K562 (cell line): ENCODE data around the gene VGLL4. TPM values are rescaled to one million over a fixed set of nuclear protein-coding genes. Genes with fewer than 3 reads are reported as not detected.
A peak's percentile ranks its signal among the peaks of the same experiment; 100 is the strongest.

Experiments used
- CBX3 ChIP-seq, 2 experiments: IDR thresholded peaks; 1 replicate in 1 of 2; 2 replicates in 1 of 2; pipeline ENCODE4 v1.6.1; 2012; ENCODE audit warnings: inconsistent platforms in 2 of 2, low read length in 2 of 2, borderline replicate concordance in 1 of 2, control low read depth in 1 of 2
- CBX8 ChIP-seq: fragments of 200-600 bp; sonication (generic); IDR thresholded peaks from 2 replicates; pipeline ENCODE4 v1.6.1; 2012; ENCODE audit warnings: borderline replicate concordance, mixed run types, low read depth, mild to moderate bottlenecking, moderate library complexity, mixed read lengths, low read length, control low read depth, inconsistent platforms; ENCODE audit not compliant: poor library complexity, severe bottlenecking; ENCODE audit errors: extremely low read depth
- KAT7 ChIP-seq: sonication (generic); formaldehyde crosslinking; IDR thresholded peaks from 2 replicates; pipeline ENCODE4 v1.8.0; 2022; ENCODE audit warnings: missing genetic modification reagents, mild to moderate bottlenecking, borderline replicate concordance
- LCOR ChIP-seq: sonication (generic); formaldehyde crosslinking; IDR thresholded peaks from 2 replicates; pipeline ENCODE4 v1.8.0; 2022; ENCODE audit warnings: mild to moderate bottlenecking, missing genetic modification reagents
- MEF2A ChIP-seq: IDR thresholded peaks from 2 replicates; pipeline ENCODE4 v1.6.1; 2011; ENCODE audit warnings: low read depth, mild to moderate bottlenecking, low read length, moderate library complexity; ENCODE audit not compliant: control insufficient read depth
- RUNX1 ChIP-seq: sonication (generic); IDR thresholded peaks from 2 replicates; pipeline ENCODE4 v1.6.1; 2016; ENCODE audit warnings: antibody characterized with exemption, low read depth
- TAF1 ChIP-seq: IDR thresholded peaks from 2 replicates; pipeline ENCODE4 v1.6.1; 2011; ENCODE audit warnings: mild to moderate bottlenecking, low read length, moderate library complexity; ENCODE audit not compliant: insufficient read depth, control insufficient read depth, severe bottlenecking; ENCODE audit errors: extremely low read depth
- polyA plus RNA-seq, 8 experiments: library from polyadenylated mRNA; depleted of rRNA in 4 of 8; stranded (reverse) in 5 of 8; unstranded in 3 of 8; fragments of >200 nt; fragmentation: Nextera tagmentation in 2 of 8; fragmentation: Illumina TruSeq in 1 of 8; extraction: Ambion mirVana in 2 of 8; extraction: Trizol in 1 of 8; gene quantifications; 2 replicates each; pipeline versions ENCODE4 v1.2.1 to v1.2.3, GENCODE V29; 2011 to 2014; ENCODE audit warnings: inconsistent platforms in 1 of 8, missing spikeins in 1 of 8
- total RNA-seq, 7 experiments: library from RNA; depleted of rRNA in 6 of 7; stranded (reverse); fragments of >200 nt in 6 of 7; fragmentation: Illumina TruSeq in 2 of 7; extraction: Trizol in 2 of 7; gene quantifications; 2 replicates each; pipeline versions ENCODE4 v1.2.1 to v1.2.3, GENCODE V29; 2011 to 2021; ENCODE audit warnings: low replicate concordance in 1 of 7
- TF ChIP-seq, protein P1 (sequence below): sonication (generic); formaldehyde crosslinking; IDR thresholded peaks from 2 replicates; pipeline ENCODE4 v1.8.1; 2023; ENCODE audit warnings: mild to moderate bottlenecking, missing genetic modification reagents

Gene VGLL4
- total and polyA plus RNA-seq, 9 of the 15 experiments (the other 6 are each of a cell fraction or from before 2014, with no cell fraction given): 0.27 to 10.9 (median 8.6) TPM

- peak; percentile 1 for TF ChIP-seq TAF1
- TF ChIP-seq CBX8: peak; percentile 61
- no peak for TF ChIP-seq MEF2A
- 0 out of 3 replicates have a peak, but pooled peaks of 1 of the 2 experiments have one; percentile 2 for TF ChIP-seq CBX3 (IDR thresholded peaks at IDR 0.05; ENCODE audit: borderline replicate concordance in 1 of 2, low read length in 2 of 2)
- 0 out of 2 replicates have a peak, but pooled peaks have one; percentile 14 for TF ChIP-seq LCOR
- no peak for TF ChIP-seq RUNX1
- TF ChIP-seq KAT7 (CRISPR knock-in tag): 0 out of 2 replicates have a peak, but pooled peaks have one; percentile 36
- TF ChIP-seq, protein P1, sequence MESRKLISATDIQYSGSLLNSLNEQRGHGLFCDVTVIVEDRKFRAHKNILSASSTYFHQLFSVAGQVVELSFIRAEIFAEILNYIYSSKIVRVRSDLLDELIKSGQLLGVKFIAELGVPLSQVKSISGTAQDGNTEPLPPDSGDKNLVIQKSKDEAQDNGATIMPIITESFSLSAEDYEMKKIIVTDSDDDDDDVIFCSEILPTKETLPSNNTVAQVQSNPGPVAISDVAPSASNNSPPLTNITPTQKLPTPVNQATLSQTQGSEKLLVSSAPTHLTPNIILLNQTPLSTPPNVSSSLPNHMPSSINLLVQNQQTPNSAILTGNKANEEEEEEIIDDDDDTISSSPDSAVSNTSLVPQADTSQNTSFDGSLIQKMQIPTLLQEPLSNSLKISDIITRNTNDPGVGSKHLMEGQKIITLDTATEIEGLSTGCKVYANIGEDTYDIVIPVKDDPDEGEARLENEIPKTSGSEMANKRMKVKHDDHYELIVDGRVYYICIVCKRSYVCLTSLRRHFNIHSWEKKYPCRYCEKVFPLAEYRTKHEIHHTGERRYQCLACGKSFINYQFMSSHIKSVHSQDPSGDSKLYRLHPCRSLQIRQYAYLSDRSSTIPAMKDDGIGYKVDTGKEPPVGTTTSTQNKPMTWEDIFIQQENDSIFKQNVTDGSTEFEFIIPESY: no peak
Measured at GRCh38 chr3:11643201-11643603, 513 bp downstream of the VGLL4 start (continued).
